Measurements from ENCODE around the gene STH.

GRCh38 chr17:46031920-46032319, 32.9 kb downstream of the STH start:
- no peak for TF ChIP-seq POLR2A (IDR thresholded peaks at IDR 0.05)
- TF ChIP-seq, protein P1, sequence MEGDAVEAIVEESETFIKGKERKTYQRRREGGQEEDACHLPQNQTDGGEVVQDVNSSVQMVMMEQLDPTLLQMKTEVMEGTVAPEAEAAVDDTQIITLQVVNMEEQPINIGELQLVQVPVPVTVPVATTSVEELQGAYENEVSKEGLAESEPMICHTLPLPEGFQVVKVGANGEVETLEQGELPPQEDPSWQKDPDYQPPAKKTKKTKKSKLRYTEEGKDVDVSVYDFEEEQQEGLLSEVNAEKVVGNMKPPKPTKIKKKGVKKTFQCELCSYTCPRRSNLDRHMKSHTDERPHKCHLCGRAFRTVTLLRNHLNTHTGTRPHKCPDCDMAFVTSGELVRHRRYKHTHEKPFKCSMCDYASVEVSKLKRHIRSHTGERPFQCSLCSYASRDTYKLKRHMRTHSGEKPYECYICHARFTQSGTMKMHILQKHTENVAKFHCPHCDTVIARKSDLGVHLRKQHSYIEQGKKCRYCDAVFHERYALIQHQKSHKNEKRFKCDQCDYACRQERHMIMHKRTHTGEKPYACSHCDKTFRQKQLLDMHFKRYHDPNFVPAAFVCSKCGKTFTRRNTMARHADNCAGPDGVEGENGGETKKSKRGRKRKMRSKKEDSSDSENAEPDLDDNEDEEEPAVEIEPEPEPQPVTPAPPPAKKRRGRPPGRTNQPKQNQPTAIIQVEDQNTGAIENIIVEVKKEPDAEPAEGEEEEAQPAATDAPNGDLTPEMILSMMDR (IDR thresholded peaks at IDR 0.05 in 8 of 11, conservative IDR thresholded peaks at IDR 0.05 in 3 of 11), result no peak
